Smooth muscle cell of the brain vasculature (primary cell): ENCODE measurements around the gene DMKN.
A peak's percentile ranks its signal among the peaks of the same experiment; 100 is the strongest.

Source experiments
- DNase-seq: peaks from one replicate; pipeline ENCODE4 v3.0.0-alpha.2; 2012; ENCODE audit warnings: low read depth, low spot score

The DMKN gene

GRCh38 chr19:35549174-35549788 is 35.8 kb upstream of the DMKN start:
- no peak for DNase-seq

DNA sequence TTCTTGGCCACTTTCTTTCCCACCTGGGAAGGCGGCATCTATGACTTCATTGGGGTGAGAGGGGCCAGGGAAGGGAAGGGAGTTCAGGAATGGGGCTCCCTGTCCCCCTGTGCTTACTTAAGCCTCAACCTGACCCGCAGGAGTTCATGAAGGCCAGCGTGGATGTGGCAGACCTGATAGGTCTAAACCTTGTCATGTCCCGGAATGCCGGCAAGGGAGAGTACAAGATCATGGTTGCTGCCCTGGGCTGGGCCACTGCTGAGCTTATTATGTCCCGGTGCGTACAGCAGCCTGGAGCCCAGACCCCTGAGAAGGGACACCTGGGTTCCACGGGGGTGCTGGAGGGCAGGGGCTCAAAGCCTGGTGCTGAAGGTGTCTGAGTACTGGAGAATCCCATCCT is 33.1 kb upstream of the DMKN start:
- DNase-seq, result no peak

- no peak for DNase-seq
These were observed 32.5 kb upstream of the DMKN start for GRCh38 chr19:35545855-35546381.

DNA sequence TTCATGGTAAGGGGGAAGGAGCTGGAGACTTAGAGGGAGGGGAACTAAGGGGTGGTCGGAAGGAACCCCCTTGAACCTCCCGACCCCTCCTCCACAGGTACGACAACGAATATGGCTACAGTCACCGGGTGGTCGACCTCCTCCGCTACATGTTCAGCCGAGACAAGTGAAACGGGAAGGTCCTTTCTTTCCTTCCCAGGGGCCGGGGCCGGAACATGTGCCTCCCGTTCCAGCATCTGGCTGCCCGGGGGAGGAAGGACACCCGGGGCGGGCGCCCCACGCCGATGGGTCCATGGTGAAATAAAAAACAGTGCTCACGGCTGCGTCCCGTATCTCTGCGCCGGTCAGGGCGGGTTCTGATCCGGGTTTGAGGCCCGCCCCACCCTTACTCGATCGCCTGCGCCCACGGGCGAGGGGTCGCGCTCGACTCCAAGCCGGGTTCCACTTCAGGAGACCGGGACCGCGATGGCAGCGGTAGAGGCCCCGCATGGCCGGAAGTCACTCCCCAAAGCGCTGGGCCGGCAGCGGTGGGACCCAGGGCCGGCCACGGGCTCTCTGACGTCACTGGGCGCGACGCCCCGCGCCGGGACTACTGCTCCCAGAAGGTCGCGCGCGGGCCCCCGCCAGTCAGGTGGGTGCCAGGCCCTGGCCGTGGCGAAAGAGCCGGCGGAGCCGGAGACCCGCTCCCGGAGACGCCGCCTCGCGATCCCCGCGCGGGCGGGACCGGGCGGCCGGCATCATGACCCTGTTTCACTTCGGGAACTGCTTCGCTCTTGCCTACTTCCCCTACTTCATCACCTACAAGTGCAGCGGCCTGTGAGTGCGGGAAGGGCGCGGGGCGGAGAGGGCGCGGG is 31.8 kb upstream of the DMKN start, which contains the start of gene TMEM147:
TSS of gene TMEM147 (plus strand) at position 626 of the 854 bp plus-strand sequence. CDS start at position 740, 114 bp downstream.
- DNase-seq, result peak; percentile 50

DNA sequence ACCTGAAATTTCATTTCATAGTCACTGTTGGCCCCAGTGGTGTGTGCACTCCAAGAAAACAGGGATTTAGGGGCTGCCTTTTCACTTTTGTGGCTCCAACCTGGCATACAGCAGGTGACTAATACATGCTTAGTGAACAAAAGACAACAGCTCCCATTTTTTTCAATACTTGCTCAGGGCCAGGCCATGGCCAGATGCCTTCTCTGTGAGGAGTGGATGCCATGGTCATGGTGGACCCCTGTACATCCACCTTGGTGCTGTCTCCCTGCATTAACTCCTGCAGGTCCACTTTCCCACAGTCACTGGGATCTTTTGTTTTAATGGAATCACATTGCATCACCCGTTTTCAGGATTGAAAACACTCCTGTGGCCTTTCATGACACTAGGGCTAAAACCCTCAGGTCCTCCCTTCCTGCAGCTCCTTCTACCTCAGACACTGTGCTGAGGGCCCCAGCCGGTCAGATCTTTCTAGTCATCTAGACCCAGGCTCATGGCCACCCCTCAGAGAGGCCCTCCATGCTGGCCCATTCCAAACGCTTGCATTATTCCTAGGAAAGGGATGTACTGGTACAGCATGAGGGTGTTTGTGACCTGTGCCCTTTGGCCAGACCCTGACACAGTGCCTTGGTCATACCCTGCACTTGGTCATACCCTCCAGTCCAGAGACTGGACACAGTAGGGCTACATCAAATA is 30.8 kb upstream of the DMKN start:
- DNase-seq, result no peak

DNA sequence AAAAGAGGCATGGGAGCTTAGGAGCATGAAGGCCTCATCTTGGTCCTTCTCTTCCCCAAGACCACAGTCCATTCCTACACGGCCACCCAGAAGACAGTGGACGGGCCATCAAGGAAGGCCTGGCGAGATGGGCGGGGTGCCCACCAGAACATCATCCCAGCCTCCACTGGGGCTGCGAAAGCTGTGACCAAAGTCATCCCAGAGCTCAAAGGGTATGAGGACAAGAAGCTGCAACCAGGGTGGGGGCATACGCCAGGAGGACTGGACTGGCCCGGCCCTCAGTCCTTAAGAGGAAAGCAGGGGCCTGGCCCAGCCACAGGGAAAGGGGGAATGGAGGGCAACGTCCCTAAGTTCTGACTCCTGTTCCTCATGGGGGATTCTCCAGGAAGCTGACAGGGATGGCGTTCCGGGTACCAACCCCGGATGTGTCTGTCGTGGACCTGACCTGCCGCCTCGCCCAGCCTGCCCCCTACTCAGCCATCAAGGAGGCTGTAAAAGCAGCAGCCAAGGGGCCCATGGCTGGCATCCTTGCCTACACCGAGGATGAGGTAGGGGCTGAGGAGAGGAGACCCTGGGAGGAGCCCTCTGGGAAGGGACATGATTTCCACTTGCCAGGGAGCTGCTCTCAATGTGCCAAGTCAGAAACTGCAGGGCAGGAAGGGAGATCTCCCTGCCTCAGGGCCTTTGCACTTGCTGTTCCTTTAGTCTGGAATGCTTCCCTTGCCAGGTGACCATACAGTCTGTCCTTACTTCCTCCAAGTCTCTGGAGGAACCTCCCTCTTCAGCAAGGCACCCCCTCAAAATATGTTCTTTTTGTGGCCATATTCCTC is 30.0 kb upstream of the DMKN start:
- no peak for DNase-seq

GRCh38 chr19:35542209-35542608 is 28.8 kb upstream of the DMKN start:
- no peak for DNase-seq

DNA sequence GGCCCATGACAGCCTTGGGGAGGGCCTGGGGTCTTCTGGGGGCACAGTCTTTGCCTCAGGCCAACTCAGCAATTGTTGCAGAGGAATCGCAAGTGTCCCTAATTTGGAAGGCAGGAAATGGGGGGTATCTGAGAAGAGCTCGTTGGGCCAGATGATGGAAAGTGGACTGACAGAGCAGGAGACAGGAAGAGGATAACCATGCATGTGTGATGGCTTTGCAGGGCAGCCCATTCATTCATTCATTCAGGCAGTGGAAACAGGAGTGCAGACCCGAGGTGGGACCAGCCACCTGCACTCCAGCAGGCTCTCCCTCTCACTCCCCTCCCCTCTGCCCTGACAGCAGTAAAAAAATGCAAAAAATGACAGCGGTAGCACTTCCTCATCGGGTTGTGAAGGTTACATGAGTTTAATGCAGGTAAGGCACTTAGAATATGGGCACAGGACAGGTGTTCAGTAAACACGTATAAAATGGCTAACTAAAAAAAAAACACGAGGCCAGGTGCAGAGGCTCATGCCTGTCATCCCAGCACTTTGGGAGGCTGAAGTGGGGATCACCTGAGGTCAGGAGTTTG is 27.0 kb upstream of the DMKN start:
- DNase-seq, result no peak

DNA sequence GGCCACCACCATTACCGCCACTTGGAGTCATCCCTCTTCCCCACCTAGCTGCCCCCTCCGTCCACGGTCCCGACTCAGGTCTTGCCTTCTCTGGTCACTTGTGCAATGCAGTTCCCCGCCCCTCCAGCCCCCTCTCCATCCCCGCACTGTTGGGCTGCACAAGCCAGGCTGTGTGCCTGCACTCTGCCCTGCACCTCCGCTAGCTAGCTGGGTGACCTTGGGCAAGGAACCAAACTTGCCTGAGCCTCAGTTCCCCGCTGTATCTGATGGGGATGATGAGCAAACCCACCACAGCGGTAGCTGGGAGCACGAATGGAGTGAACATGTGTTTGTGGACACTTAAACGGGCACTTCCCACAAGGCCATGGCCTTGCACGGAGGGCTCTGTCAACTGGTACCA is 26.4 kb upstream of the DMKN start:
- no peak for DNase-seq

- no peak for DNase-seq
These were observed 25.9 kb upstream of the DMKN start for GRCh38 chr19:35539314-35539713.

DNA sequence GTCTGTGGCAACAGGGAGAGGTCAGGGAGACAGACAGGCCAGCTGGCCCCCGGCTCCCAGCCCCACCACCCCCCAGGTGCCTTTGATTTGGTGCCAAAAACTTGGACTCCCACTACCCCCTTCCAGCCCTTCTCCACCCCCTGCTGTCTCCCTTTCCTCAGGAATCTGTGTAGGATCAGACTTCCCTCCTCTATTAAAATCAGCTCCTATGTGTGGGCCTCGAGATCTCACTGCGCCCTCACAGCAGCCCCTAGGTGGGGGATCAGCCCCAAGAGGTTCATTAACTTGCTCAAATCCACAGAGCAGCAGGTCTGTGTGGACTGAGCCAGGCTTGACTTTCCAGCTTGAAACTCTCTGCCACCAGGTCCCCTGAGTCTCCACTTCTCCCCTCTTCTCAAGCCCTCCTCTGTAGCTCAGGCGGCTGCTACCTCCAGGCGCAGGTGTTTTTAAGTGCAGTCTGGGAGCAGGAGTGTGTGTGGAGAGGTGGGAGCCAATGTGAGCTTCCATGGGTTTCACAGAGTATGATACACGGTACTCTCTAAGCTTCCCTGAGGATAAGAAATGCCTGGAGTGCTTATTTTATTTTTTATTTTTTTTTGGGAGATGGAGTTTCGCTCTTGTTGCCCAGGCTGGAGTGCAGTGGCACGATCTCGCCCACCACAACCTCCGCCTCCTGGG is 21.5 kb upstream of the DMKN start:
- no peak for DNase-seq

- no peak for DNase-seq
These were observed 20.5 kb upstream of the DMKN start for GRCh38 chr19:35533822-35534392.

DNA sequence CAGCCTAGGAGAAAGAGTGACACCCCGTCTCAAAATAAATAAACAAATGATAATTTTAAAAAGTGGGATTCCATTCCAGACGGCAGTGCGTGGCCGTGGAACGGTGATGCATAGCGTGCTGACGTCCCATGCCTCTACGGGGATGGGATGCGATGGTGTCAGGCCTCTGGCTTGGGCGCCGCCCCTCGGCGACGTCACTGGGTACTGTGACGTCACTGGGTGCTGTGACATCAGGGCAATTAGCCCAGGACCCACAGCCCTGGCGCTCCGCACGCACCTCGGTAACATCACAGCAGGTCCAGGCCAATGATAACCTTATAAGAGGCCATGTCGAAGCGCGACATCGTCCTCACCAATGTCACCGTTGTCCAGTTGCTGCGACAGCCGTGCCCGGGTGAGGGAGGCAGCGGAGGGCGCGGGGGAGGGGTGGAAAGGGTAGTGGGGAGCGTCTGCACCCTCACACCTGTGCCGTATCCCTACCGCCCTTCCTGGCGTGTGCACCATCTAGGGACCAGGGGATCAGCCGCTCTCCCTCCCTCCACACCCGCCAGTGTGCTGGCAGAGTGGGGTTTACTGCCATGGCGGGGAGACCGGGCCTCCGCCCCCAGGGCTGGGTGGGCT is 19.9 kb upstream of the DMKN start, which contains the start of gene GAPDHS:
TSS of gene GAPDHS (plus strand) at position 256 of the 621 bp plus-strand sequence. CDS start at position 328, 72 bp downstream.
- DNase-seq, result no peak

DNA sequence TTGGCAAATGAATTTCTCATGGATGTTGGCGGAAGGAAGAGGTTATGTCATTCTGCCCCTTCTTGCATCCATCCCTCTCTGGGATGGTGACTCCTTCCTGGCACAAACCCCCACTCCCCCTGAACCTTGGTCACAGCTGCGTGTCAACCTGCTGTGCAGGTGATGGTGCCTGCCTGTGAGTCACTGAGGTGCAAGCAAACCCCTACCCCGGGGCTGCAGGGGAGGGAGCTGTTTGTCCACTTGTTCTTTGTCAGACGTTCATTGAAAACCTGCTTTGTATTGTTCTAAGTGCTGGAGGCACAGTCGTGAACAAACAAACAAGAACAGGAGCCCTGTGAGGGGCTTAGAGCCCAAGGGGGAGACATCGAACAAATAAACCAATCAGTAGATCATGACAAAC is 17.8 kb upstream of the DMKN start:
- no peak for DNase-seq

- DNase-seq, result no peak
These were observed 16.1 kb upstream of the DMKN start for GRCh38 chr19:35529241-35530218.

DNA sequence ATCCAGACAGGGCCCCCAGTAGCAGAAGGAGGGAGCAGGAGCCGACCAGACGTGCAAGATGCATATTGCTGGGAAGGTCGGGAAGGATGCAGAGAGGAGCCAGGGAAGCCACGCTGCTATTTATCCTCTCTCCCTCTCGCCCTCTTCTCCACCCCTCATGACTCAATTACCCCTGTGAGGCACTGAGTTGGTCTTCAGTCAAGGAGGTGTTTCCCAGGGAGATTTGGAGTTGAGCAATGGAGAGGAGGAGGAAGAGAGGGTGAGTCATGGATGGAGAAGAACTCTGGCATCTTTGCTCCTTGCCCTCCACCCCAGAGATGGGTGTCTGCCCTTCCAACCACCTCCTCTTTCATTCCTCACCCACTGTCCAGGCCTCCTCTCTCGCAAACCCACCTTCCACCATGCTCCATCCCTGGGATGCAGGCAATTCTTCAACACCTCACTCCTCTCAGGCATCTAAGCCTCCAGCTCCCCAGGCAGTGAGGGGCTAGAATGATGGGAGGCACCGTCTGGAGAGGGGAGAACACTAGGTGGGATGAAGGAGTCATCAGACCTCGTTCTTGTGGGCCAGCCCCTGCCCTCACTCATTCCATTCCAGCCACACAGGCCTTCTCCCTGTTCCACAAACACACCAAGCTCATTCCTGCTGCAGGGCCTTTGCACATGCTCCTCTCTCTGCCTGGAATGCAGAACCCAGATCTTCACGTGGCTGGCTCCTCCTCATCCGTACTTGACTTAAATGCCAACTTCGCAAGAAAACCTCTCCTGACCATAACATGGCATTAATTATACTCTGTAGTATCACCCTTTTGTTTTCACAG is 15.0 kb upstream of the DMKN start, which contains the start of gene SBSN:
TSS of gene SBSN (minus strand) at position 94 of the 821 bp plus-strand sequence. CDS start at position 64, 30 bp downstream.
- no peak for DNase-seq

DNA sequence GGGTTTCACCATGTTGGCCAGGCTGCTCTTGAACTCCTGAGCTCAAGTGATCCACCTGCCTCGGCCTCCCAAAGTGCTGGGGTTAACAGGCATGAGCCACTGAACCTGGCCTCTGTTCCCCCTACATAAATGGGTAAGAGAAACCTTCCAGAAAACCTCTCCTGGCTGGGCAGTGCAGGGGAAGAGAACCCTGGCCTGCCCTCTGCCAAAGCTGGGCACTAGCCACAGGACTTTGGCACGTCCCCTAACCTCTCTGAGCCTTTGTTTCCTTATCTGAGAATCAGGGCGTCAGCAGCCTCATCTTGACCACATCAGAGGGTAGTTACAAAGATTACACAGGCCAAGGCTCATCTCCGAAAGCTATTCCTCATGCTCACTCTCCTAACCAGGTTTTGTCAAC is 12.4 kb upstream of the DMKN start:
- DNase-seq, result no peak
